ENCODE results near the gene IRF4. TPM values are rescaled to one million over a fixed set of nuclear protein-coding genes. Genes with fewer than 3 reads are reported as not detected.

The IRF4 gene
- total RNA-seq, 1 donor from 2014 or later = not detected

- peaks cover 22% of the 10 kb centered on the region for H3K27me3 Mint-ChIP-seq (ENCODE audit: low read depth)
- DNase-seq (ENCODE audit: low spot score in 2 of 2, unreplicated experiment in 2 of 2) = no peak
- no peaks in the 10 kb centered on the region for H3K4me1 Mint-ChIP-seq
- no peaks in the 10 kb centered on the region for H3K36me3 Mint-ChIP-seq
- no peaks in the 10 kb centered on the region for H3K9me3 Mint-ChIP-seq
- H3K4me3 Mint-ChIP-seq = no peak overlapping the region
- no peak for TF ChIP-seq CTCF (IDR thresholded peaks at IDR 0.05; ENCODE audit: unreplicated experiment)
- H3K27ac Mint-ChIP-seq = no peak overlapping the region
These were observed 47.1 kb downstream of the IRF4 start for GRCh38 chr6:438634-439170.

GRCh38 chr6:439641-440167 is 48.2 kb downstream of the IRF4 start:
- Mint-ChIP-seq H3K4me1 (no peaks in the 10 kb centered on the region), H3K36me3 (no peaks in the 10 kb centered on the region), H3K4me3 (no peak overlapping the region), H3K27ac (no peak overlapping the region), H3K27me3 (ENCODE audit: low read depth) (peaks cover 30% of the 10 kb centered on the region), H3K9me3 (no peaks in the 10 kb centered on the region)
- no peak for DNase-seq (ENCODE audit: low spot score in 2 of 2, unreplicated experiment in 2 of 2)
- TF ChIP-seq CTCF (IDR thresholded peaks at IDR 0.05; ENCODE audit: unreplicated experiment) = no peak

GRCh38 chr6:441126-441920 is 49.8 kb downstream of the IRF4 start:
- Mint-ChIP-seq H3K4me1 (no peaks in the 10 kb centered on the region), H3K36me3 (no peaks in the 10 kb centered on the region), H3K27me3 (ENCODE audit: low read depth) (peaks cover 38% of the 10 kb centered on the region), H3K4me3 (no peak overlapping the region), H3K9me3 (no peaks in the 10 kb centered on the region), H3K27ac (no peak overlapping the region)
- TF ChIP-seq CTCF (IDR thresholded peaks at IDR 0.05; ENCODE audit: unreplicated experiment) = no peak
- no peak for DNase-seq (ENCODE audit: low spot score in 2 of 2, unreplicated experiment in 2 of 2)

- no peaks in the 10 kb centered on the region for H3K4me1 Mint-ChIP-seq
These were observed 52.1 kb downstream of the IRF4 start for GRCh38 chr6:443621-444159.

More at GRCh38 chr6:443621-444159, 52.1 kb downstream of the IRF4 start:
- Mint-ChIP-seq H3K27me3 (ENCODE audit: low read depth) (peaks cover 41% of the 10 kb centered on the region), H3K36me3 (no peaks in the 10 kb centered on the region), H3K27ac (no peak overlapping the region), H3K4me3 (no peak overlapping the region), H3K9me3 (no peaks in the 10 kb centered on the region)
- no peak for TF ChIP-seq CTCF (IDR thresholded peaks at IDR 0.05; ENCODE audit: unreplicated experiment)
- no peak for DNase-seq (ENCODE audit: low spot score in 2 of 2, unreplicated experiment in 2 of 2)

Measured in mesothelial cell of epicardium (in vitro differentiated cells).